Measurements from ENCODE around the gene TTC7B.

Gene TTC7B

GRCh38 chr14:90663680-90664079 is 152.6 kb downstream of the TTC7B start:
- DNase-seq, result no peak

DNA sequence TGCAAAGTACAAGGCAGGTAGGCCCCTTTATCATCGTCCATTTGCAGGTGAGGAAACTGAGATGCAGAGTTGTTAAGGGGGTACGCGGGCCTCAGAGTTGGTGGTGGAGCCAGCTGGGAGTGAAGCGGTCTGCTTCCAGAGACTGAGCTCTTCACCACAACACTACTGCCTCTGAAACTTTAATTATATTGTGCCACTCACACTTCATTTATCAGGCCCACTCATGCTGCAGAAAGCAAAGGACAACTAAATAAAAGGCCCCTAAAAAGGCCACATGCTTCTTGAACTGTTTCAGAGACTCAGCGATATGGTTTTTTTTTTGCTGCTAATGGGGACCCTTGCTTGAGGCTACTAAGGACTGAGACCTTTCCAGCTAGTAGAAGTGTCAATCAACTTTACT is 153.1 kb downstream of the TTC7B start:
- DNase-seq, result no peak

DNA sequence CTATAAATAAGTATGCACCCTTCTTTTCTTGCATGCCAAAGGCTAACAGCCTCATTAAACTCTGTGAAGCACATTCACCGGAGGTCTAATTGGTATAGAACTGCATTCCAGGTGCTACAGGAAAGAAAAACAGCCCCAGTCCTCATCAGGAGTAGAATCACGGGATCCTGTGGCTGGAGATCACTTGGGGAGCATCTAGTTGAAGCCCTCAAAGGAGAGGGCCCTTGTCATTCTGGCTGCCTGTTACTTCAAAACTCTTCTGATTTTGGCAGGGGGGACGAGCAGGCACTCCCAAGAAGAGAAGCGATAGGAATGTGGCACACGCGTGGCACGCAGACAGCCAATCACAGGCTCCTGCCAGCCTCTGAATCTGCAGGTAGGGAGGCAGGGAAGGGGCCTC is 154.4 kb downstream of the TTC7B start:
- no peak for DNase-seq

DNA sequence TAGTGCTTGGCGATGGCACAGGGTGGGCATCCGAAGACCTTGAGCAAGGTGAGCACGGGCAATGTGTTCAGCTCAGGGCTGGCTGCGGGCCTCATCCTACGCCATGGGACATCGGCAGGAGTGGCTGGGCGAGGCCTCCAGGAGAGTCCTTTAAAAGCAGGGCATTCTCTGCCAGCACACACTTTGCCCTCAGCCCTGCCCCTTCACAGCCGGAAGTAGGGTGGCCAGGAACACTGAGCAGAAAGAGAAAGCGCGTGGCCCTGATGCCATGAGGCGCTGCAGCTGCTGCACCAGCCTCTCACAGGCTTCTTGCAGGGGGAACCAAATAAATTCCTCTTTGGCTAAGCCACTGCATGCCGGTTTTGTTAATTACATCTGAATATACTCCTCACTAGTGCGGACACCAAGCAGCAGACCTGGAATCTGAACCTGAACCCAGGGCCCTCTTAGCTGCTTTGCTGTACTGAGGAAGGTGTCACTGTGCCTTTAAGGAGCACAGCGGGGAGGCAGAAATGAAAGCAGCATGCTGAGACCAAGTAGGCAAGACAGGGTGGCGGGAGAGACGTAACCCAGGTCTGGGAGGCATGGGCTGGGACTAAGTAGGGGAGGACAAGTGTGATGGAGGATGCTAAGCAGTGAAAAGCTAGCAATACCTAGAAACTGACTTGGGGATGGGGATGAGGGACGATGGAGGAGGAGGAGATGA is 155.2 kb downstream of the TTC7B start:
- DNase-seq, result no peak

GRCh38 chr14:90659156-90659555 is 157.1 kb downstream of the TTC7B start:
- DNase-seq, result no peak

GRCh38 chr14:90658541-90658967 is 157.7 kb downstream of the TTC7B start:
- no peak for DNase-seq

GRCh38 chr14:90656973-90657372 is 159.3 kb downstream of the TTC7B start:
- no peak for DNase-seq

- no peak for DNase-seq
Observed at GRCh38 chr14:90655829-90656228, 160.4 kb downstream of the TTC7B start.

DNA sequence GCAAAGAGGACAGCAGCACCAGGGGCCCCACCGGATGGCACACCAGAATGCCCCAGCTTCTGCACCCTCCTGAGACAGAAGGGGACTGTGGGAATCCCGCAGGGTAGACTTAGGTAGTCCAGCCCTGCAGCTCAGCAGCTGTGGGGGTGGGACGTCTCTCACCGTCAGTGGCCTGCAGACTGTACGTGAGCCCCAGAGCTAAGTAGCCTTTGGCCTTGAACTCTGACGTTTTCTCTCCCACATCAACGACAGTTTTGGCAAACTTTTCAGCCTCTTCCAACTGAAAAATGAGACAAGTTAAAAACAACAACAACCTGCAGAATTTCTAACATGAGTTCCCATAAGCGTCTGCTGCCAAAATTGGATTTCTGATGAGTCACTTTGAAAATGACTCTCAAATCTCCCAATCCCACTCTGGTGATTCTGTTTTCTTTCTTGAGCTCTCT is 161.4 kb downstream of the TTC7B start:
- DNase-seq, result no peak

GRCh38 chr14:90652626-90653025 is 163.6 kb downstream of the TTC7B start:
- no peak for DNase-seq

- no peak for DNase-seq
Observed at GRCh38 chr14:90651976-90652560, 164.2 kb downstream of the TTC7B start.

- DNase-seq, result no peak
Observed at GRCh38 chr14:90651271-90651804, 164.9 kb downstream of the TTC7B start.

DNA sequence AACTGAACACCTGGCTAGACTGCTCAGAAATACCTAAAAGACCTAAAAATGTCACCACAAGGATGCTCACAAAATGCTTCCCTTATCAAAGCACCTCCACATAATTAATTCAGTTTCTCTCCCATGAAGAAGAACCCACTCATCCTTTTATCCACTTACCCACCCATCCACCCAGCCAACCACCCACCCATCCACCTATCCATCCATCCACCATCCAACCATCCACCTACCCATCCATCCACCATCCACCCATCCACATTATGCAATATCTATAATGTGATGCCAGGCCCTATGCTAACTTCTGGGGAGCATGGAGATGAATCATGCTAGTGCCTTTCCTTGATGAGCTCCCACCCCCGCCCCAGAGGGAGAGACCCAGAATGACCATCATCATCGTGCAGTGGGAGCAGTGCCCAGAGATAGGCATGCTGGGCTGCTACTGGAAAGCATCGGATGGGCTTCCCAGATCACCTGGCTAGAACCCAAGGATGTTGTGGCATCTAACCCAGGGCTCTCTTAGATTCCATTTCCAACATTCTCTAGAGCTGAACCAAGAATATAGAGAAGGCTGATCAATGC is 166.6 kb downstream of the TTC7B start:
- no peak for DNase-seq

GRCh38 chr14:90649083-90649482 is 167.1 kb downstream of the TTC7B start:
- DNase-seq, result no peak

- DNase-seq, result no peak
Observed at GRCh38 chr14:90648421-90648820, 167.8 kb downstream of the TTC7B start.

DNA sequence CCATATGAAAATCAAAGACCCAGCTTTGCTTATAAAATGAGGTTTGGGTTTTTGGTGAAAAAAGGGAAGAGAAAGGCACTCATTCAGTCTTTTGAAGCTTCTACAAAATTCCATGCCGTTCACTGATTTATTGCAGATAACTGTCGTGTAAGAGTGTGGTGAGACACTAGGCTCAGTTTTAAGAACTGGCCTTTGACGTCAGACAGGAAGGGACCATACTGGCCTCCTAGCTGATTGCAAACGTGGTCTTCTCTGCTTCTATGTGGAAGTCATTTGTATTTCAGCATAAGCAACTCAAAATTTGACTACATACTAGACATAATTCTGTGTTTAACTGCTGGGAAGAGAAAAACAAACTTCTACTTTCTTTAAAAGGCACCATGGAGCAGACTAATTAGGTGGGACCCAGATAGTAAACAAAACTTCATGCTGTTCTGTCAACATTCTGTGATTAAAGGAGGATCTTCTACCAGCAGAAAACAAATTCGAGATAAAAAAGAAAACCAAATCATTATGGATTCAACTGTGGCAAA is 168.7 kb downstream of the TTC7B start:
- no peak for DNase-seq

DNA sequence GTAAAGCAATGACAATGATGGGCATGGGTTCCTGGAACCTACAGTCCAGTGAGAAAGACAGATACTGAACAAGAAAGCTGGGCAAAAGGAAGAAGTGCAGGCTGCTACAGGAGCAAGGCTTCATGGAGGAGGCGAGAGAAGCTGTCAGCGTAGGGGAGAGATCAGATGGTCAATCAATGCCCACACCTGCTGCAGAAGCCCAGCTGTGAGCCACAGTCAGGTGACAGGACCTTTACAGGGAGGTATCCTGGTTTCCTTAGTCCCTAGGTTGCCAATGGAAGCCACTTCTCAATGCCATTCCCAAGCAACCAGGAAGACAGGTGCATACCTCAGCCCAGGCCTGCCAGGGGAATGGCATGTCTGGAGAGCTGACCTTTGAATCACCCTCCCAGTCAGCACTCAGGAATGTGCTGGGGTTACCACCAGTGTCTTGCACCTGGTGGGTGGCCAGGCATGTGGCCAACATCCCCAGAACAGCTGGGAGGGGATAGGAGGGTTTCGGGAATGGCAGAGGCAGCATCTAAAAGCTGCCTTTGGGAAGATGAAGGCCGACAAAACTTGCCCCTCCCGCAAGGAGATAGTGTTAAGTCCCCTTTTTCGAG is 170.3 kb downstream of the TTC7B start:
- no peak for DNase-seq

DNA sequence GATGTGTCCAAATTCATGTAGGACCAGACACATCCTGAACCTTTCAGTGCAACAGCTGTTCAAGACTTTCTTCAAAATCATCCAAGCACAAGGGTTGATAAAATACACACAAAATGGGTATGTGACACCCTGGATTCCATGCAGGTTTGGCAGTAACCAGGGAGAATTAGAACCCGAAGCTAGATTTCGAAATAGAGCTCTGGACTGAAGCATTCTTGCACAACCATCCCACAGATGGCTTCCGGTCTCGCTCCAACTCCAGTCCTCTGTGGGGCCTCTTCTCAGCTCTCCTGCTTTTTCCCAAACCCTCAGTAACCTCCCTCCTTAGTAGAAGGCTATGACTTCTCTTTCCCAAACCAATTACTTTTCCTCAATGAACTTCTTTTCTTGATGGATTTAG is 171.3 kb downstream of the TTC7B start:
- no peak for DNase-seq

GRCh38 chr14:90643982-90644670 is 172.1 kb downstream of the TTC7B start:
- no peak for DNase-seq

DNA sequence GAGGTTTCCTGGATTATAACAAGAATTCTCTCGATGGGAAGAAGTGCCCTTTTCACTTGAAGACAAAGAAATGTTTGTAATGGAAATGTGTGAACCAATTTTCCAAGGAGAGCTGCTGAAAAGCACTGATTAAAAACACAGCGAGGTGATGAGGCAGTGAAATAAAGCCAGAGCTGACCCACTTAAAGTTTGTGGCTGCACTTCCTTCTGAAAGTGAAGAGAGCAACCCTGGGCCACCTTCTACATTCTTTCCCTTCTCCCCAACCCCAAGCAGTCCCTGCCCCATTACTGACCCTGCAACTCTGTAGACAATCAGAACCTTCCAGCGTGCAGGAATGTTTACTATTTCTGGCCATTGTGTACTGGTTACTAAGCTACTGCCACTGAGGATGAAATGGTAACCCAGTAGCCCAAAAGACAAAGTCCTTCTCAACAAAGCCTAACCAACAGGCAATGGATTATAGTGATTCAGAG is 173.9 kb downstream of the TTC7B start:
- no peak for DNase-seq

- DNase-seq, result no peak
Observed at GRCh38 chr14:90641615-90642243, 174.5 kb downstream of the TTC7B start.

- DNase-seq, result no peak
Observed at GRCh38 chr14:90641168-90641567, 175.1 kb downstream of the TTC7B start.

All from NCI-H1417 treated with DMSO at 0.1 percent for 48 hours (cell line).